NCI-H82 (cell line): ENCODE results near the gene TFG.
A peak's percentile ranks its signal among the peaks of the same experiment; 100 is the strongest.

Experiments
- DNase-seq: peaks from one replicate; lab custom pipeline; 2025; lab: John Stamatoyannopoulos, UW

The TFG gene

GRCh38 chr3:100706365-100706764 is 2.9 kb upstream of the TFG start:
- DNase-seq: no peak

DNA sequence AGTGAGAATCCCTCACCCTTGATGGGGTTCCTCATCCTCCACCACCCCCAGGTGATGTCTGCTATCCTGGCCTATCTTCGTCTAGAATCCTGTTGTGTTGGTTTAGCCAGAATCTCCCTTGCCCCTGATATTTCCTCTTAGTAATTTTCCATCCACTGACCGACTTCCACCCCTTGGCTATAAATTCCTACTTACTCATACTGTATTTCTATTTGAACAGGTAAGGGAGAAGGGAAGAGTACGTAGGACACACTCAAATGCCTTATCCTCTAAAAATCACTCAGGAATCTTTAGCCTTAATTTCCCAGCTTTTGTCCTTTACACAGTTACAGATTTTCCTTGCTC is 678 bp upstream of the TFG start:
- DNase-seq: no peak

DNA sequence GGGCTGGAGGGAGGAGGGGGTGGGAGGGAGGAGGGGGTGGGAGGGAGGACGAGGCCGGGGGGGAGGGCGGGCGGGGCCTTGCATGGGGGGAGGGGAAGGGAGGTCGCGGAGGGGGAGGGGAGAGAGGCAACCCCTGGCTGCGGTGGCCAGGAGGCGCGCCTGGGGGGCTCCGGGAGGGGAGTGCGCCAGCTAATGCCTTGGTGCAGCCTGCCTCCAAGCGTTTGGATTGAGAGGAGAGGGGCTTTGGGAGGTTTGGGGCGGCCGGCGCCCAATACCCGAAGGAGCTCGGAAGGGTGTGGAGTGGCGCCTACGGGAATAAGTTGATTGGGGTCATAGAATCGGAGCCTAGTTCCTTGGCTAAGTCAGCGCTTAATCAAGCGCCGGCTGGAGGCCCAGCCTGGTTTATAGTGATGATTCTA is 557 bp downstream of the TFG start:
- peak; percentile 95 for DNase-seq

DNA sequence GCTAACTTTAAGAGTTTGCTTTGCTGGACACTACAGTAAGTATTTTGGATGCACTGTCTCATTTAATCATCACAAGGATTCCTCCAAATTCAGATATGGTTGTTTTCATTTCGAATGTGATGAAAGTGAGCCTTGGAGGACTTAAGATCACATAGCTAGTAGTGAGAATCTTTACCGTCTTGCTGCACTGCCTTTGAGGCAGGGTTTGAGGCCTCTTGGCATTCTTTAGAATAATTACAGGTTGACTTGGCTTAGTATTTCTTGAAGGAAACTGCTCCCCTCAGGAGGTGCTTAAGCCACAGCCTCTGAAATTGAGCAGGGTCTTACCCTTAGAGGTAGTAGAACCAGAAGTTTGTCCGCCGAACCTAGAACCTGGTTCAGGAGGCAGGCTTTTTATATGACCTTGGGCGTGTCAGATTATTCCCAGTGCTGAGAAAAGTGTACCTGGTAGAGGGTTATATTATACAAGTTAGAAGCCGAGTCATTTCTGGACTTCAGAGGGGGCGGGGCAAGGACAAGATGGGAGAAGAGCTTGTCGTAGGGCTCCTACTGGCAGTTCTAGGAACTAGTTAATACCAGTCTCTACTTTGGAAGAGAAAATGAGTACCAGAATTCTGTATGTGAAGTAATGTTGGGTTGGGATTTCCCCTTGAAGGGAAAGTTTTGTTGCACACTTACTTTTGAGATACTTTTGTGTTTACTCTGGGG is 1.1 kb downstream of the TFG start:
- DNase-seq: peak; percentile 88

DNA sequence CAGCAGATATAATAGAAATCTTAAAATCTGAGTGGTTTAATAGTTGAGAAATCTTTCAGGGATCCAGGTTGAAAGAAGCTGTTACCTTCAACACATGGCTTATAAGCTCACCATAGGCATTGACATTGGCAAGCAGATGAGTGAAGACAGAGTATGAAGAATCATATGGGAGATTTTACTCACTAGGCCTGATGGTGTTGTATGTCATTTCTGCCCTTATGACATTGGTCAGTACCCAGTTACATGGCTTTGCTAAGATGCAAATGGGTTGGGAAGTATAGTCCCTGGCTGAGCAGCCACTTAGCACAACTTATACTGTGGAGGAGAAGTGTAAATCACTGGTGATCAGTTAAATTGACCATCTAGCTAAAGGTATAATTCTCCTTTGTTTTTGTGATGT is 5.9 kb downstream of the TFG start:
- no peak for DNase-seq

DNA sequence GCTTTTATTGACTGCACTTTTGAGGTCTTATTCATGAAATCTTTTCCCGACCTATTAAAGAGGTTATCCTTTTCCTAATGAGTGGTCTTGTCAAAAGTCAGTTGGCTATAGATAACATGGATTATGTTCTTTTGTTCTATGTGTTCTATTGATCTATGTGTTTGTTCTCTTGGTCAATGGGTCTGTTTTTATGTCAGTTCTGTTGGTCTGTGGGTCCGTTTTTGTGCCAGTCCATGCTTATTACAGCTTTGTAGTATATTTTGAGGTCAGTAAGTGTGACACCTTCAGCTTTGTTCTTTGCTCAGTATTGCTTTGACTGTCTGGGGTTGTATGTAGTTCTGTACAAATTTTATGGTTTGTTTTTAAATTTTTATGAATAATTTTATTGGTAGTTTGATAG is 7.8 kb downstream of the TFG start:
- no peak for DNase-seq

GRCh38 chr3:100717637-100718487 is 8.6 kb downstream of the TFG start:
- DNase-seq: no peak

- DNase-seq: no peak
These were observed 9.8 kb downstream of the TFG start for GRCh38 chr3:100719136-100719535.

GRCh38 chr3:100720426-100720825 is 11.1 kb downstream of the TFG start:
- DNase-seq: peak; percentile 25

DNA sequence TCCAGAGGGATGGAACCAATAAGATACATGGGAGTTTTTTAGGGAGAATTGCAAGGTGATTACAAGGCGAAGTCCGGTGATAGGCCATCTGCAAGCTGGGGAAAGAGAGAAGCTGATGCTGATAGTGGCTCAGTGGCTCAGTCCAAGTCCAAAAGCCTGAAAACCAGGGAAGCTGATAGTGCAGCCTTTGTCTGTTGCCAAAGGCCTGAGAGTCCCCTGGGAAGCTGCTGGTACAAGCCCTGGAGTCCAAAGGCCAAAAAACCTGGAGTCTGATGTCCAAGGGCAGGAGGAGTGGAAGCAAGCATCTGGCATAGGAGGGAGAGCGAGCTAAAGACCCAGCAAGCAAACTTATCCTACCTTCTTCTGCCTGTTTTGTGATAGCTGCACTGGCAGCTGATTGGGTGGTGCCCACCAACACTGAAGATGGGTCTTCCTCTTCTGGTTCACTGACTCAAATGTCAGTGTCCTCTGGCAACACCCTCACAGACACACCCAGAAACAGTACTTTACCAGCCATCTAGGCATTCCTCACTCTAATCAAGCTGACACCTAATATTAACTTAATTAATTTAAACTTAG is 16.7 kb downstream of the TFG start:
- DNase-seq: peak; percentile 23

DNA sequence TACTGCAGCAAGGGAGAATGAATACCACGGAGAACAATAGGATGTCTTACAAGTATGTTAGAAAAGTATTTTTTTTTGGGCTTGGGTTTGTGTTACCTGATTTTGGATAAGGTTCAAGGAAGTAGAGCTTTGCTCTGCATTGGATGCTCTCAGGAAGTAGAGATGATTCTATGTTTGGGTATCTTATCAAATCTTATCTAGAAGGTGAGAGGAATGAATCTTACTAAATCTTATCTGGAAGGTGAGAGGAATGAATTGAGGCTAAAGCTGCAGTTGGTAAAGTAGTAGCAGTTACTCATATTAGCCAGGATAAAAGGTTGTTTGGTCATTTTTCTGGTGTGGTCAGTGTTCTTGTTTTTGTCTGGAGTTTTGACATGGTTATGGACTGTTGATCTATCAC is 17.4 kb downstream of the TFG start:
- DNase-seq: no peak

- no peak for DNase-seq
These were observed 21.2 kb downstream of the TFG start for GRCh38 chr3:100730524-100730923.

GRCh38 chr3:100732435-100732834 is 23.1 kb downstream of the TFG start:
- no peak for DNase-seq

DNA sequence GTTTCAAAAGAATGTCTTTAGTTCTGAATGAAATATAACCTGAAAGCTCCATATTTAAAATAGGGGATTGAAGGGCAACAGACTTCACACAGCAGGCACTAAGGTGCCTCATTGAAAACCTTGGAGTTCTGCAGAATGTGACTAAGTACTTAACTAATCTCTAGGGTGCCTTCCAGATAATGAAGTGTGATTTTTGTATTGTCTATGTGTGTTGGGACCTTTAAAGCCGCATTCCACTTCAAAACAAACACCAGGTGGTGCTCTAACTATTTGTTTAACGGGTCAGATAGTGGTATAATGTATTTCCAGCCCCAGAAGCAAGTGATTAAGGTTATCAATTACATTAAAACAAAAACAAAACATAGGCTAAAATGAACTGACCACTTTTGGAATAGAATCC is 28.0 kb downstream of the TFG start:
- peak; percentile 51 for DNase-seq

GRCh38 chr3:100740207-100740606 is 30.9 kb downstream of the TFG start:
- no peak for DNase-seq

- DNase-seq: no peak
These were observed 34.2 kb downstream of the TFG start for GRCh38 chr3:100743535-100743934.

GRCh38 chr3:100744671-100745070 is 35.4 kb downstream of the TFG start:
- no peak for DNase-seq

DNA sequence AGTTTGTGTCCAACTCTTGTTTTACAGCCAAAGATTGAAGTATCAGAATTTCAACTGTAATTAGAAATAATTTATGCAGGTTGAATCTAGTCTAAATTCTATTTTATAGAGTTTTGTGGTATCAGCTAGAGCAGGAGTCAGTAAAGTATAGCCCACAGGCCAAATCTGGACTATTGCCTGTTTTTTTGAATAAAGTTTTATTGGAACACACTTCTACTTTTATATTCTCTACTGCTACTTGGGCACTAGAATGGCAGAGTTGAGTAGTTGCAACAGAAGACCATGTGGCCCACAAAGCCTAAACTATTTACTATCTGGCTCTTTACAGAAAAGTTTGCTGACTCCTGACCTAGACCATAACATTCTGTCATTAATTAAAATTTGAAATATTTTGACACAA is 36.3 kb downstream of the TFG start:
- DNase-seq: no peak

- DNase-seq: no peak
These were observed 36.8 kb downstream of the TFG start for GRCh38 chr3:100746092-100746491.

DNA sequence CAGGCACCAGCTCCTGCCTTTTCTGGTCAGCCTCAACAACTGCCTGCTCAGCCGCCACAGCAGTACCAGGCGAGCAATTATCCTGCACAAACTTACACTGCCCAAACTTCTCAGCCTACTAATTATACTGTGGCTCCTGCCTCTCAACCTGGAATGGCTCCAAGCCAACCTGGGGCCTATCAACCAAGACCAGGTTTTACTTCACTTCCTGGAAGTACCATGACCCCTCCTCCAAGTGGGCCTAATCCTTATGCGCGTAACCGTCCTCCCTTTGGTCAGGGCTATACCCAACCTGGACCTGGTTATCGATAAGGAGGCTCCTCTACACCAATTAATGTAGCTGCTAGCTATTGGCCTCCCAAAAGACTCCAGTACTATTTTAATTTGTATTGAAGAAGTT is 38.9 kb downstream of the TFG start:
- DNase-seq: no peak

DNA sequence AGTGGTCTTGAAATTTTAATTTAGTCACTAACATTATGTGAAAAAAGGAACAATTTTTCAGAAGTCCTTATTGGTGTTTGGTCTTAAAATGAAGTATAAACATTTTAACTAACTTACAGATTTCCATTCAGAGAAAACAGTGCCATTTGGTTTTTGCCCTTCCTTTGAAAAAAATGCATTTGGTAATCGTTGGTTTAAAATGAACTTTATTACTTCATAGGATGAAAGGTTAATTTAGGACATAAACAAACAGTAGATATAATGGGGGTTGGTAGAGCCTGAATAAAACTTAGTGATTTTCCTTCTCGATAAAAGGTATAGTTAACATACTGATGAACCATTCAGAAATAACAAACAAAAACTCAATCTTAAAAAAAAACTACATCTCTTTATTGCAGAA is 39.7 kb downstream of the TFG start:
- no peak for DNase-seq

GRCh38 chr3:100753846-100754245 is 44.6 kb downstream of the TFG start:
- DNase-seq: no peak
